ENCODE data around the gene MANSC1. TPM values are rescaled to one million over a fixed set of nuclear protein-coding genes. Genes with fewer than 3 reads are reported as not detected.

The MANSC1 gene
- total and polyA plus RNA-seq, 2 of the 13 experiments (the other 11 are each of a cell fraction or from before 2014, with no cell fraction given), result 1.9 to 4.2 TPM

GRCh38 chr12:12356896-12357718 is 7.1 kb upstream of the MANSC1 start, which contains the start of gene BORCS5 (continued):
- TF ChIP-seq ZNF17 (CRISPR knock-in tag; IDR thresholded peaks at IDR 0.05) (no peak), NFE2L2 (IDR thresholded peaks at IDR 0.05; ENCODE audit: low read length) (no peak), ZSCAN31 (CRISPR knock-in tag; IDR thresholded peaks at IDR 0.05; ENCODE audit: low read depth) (peak; percentile 97), IRF1 (CRISPR knock-in tag; IDR thresholded peaks at IDR 0.05; ENCODE audit: low read depth) (no peak), PITX1 (CRISPR knock-in tag; IDR thresholded peaks at IDR 0.05) (peak; percentile 77), PCBP1 (IDR thresholded peaks at IDR 0.05; ENCODE audit: borderline replicate concordance, low read depth, low read length) (no peak), ZNF225 (CRISPR knock-in tag; IDR thresholded peaks at IDR 0.05) (no peak; the same call in 1 of the 2 replicates), THAP7 (CRISPR knock-in tag; IDR thresholded peaks at IDR 0.05) (no peak), FOXJ3 (CRISPR knock-in tag; IDR thresholded peaks at IDR 0.05; ENCODE audit: borderline replicate concordance) (peak; percentile 37; the same call in 1 of the 2 replicates), SRSF1 (optimal IDR thresholded peaks at IDR 0.05; ENCODE audit: low read depth, low read length) (peak; percentile 50), ZNF256 (CRISPR knock-in tag; conservative IDR thresholded peaks at IDR 0.05) (no peak), KLF6 (CRISPR knock-in tag; IDR thresholded peaks at IDR 0.05) (peak; percentile 51; the same call in 1 of the 2 replicates), REPIN1 (CRISPR knock-in tag; IDR thresholded peaks at IDR 0.05; ENCODE audit: borderline replicate concordance, low read depth) (peak; percentile 80; the same call in 1 of the 2 replicates), AHDC1 (CRISPR knock-in tag; IDR thresholded peaks at IDR 0.05; ENCODE audit: borderline replicate concordance) (peak; percentile 36; the same call in 1 of the 2 replicates), HMGXB3 (CRISPR knock-in tag; IDR thresholded peaks at IDR 0.05; ENCODE audit: borderline replicate concordance) (peak; percentile 66; the same call in 1 of the 2 replicates), ZNF674 (CRISPR knock-in tag; IDR thresholded peaks at IDR 0.05; ENCODE audit: low read depth) (no peak; the same call in 1 of the 2 replicates), NR2C2 (CRISPR knock-in tag; IDR thresholded peaks at IDR 0.05; ENCODE audit: borderline replicate concordance) (peak; percentile 77)

Measured in HepG2 (cell line).